CD4-positive, alpha-beta memory T cell (primary cell): ENCODE results near the gene SOCS6. TPM values are rescaled to one million over a fixed set of nuclear protein-coding genes. Genes with fewer than 3 reads are reported as not detected.

Source experiments
- CTCF ChIA-PET: fragments of 350-600 bp; sonication (Branson Sonifier 250); formaldehyde crosslinking; loops from one replicate; lab custom pipeline; 2021; ENCODE audit warnings: inconsistent platforms; ENCODE audit not compliant: partially characterized antibody; lab: Charles Lee
- POLR2A ChIA-PET: fragments of 350-600 bp; sonication (Branson Sonifier 250); formaldehyde crosslinking; loops from one replicate; lab custom pipeline; 2021; ENCODE audit not compliant: partially characterized antibody; lab: Charles Lee
- DNase-seq, 5 donors: peaks; one replicate each; pipeline versions ENCODE4 v3.0.0 to v3.0.0-alpha.2; 2020 to 2022; ENCODE audit warnings: mixed read lengths in 1 of 5
- H3K27ac ChIP-seq: one replicate; pipeline ENCODE4 v1.7.0; 2013; ENCODE audit warnings: low read depth, low read length
- H3K27me3 ChIP-seq: 2 replicates; pipeline ENCODE4 v1.7.0; 2013; ENCODE audit warnings: mild to moderate bottlenecking, low read length, moderate library complexity; ENCODE audit not compliant: insufficient read depth
- H3K36me3 ChIP-seq: 2 replicates; pipeline ENCODE4 v1.7.0; 2013; ENCODE audit warnings: mild to moderate bottlenecking, low read length, moderate library complexity; ENCODE audit not compliant: insufficient read depth
- H3K4me1 ChIP-seq: 2 replicates; pipeline ENCODE4 v1.7.0; 2013; ENCODE audit warnings: mild to moderate bottlenecking, low read length, moderate library complexity; ENCODE audit not compliant: insufficient read depth
- H3K4me3 ChIP-seq, 2 donors: one replicate each; pipeline ENCODE4 v1.7.0; 2013; ENCODE audit warnings: low read length in 2 of 2, mild to moderate bottlenecking in 1 of 2
- H3K9me3 ChIP-seq, 2 donors: one replicate each; pipeline ENCODE4 v1.7.0; 2013; ENCODE audit warnings: low read length in 2 of 2, control low read depth in 1 of 2; ENCODE audit not compliant: control insufficient read depth in 1 of 2
- H3K27ac Mint-ChIP-seq, 7 donors: one replicate each; pipeline ENCODE4 v1.8.0; 2020 to 2021; ENCODE audit warnings: mixed read lengths in 7 of 7, mild to moderate bottlenecking in 6 of 7, inconsistent platforms in 3 of 7, moderate library complexity in 3 of 7
- H3K27me3 Mint-ChIP-seq, 2 donors: one replicate each; pipeline ENCODE4 v1.8.0; 2020 to 2021; ENCODE audit warnings: mixed read lengths in 2 of 2
- H3K36me3 Mint-ChIP-seq, 2 donors: one replicate each; pipeline ENCODE4 v1.8.0; 2020 to 2021; ENCODE audit warnings: mixed read lengths in 2 of 2, inconsistent platforms in 1 of 2, mild to moderate bottlenecking in 1 of 2
- H3K4me1 Mint-ChIP-seq, 4 donors: one replicate each; pipeline ENCODE4 v1.8.0; 2020 to 2021; ENCODE audit warnings: mixed read lengths in 4 of 4, mild to moderate bottlenecking in 1 of 4
- H3K4me3 Mint-ChIP-seq, 8 donors: one replicate each; pipeline ENCODE4 v1.8.0; 2020 to 2021; ENCODE audit warnings: mixed read lengths in 8 of 8, mild to moderate bottlenecking in 7 of 8, moderate library complexity in 6 of 8, inconsistent platforms in 3 of 8
- H3K9me3 Mint-ChIP-seq, 8 donors: one replicate each; pipeline ENCODE4 v1.8.0; 2020 to 2021; ENCODE audit warnings: mixed read lengths in 8 of 8, mild to moderate bottlenecking in 5 of 8, inconsistent platforms in 3 of 8, moderate library complexity in 1 of 8
- intact Hi-C: fragments of 100-400 bp; cut with micrococcal nuclease; formaldehyde crosslinking; loops from one replicate; pipeline ENCODE4 v1.15.1; 2023
- polyA plus RNA-seq, 2 donors: library from polyadenylated mRNA; unstranded; fragments of 300-500 nt; fragmentation: Illumina TruSeq; gene quantifications; one replicate each; pipeline ENCODE4 v1.2.3, GENCODE V29; 2021
- total RNA-seq, 2 experiments: library from RNA; stranded (reverse); gene quantifications; one replicate each; pipeline ENCODE4 v1.2.3, GENCODE V29; 2021

Gene SOCS6
- total and polyA plus RNA-seq, 4 experiments from 2014 or later, result 0.31 to 2.6 (median 1.7) TPM

GRCh38 chr18:70324897-70325296 lies 36.1 kb downstream of the SOCS6 start:
- H3K27ac ChIP-seq, result no peak overlapping the region
- POLR2A ChIA-PET, result no interaction called here
- no peaks in the 10 kb centered on the region for H3K4me1 ChIP-seq
- H3K27me3 ChIP-seq, result no peaks in the 10 kb centered on the region
- Mint-ChIP-seq H3K4me3 (no peak overlapping the region), H3K27ac (no peak overlapping the region), H3K27me3 (no peaks in the 10 kb centered on the region), H3K4me1 (peaks cover 0 to 1% (median 0%) of the 10 kb centered on the region in 4 donors), H3K36me3 (no peaks in the 10 kb centered on the region), H3K9me3 (peaks cover 0 to 4% (median 0%) of the 10 kb centered on the region in 8 donors)
- H3K9me3 ChIP-seq, result no peaks in the 10 kb centered on the region
- H3K36me3 ChIP-seq, result no peaks in the 10 kb centered on the region
- H3K4me3 ChIP-seq, result no peak overlapping the region
- CTCF ChIA-PET, result no interaction called here
- intact Hi-C loops, result no loop called here
- no peak for DNase-seq

GRCh38 chr18:70326255-70326654 lies 37.4 kb downstream of the SOCS6 start:
- Mint-ChIP-seq H3K36me3 (no peaks in the 10 kb centered on the region), H3K27ac (no peak overlapping the region), H3K27me3 (no peaks in the 10 kb centered on the region), H3K4me3 (no peak overlapping the region), H3K4me1 (peaks cover 0 to 1% (median 0%) of the 10 kb centered on the region in 4 donors), H3K9me3 (peaks cover 0 to 4% (median 0%) of the 10 kb centered on the region in 8 donors)
- intact Hi-C loops, result no loop called here
- no peak overlapping the region for H3K4me3 ChIP-seq
- H3K27ac ChIP-seq, result no peak overlapping the region
- POLR2A ChIA-PET, result no interaction called here
- H3K36me3 ChIP-seq, result no peaks in the 10 kb centered on the region
- no peaks in the 10 kb centered on the region for H3K9me3 ChIP-seq
- no peaks in the 10 kb centered on the region for H3K4me1 ChIP-seq
- H3K27me3 ChIP-seq, result no peaks in the 10 kb centered on the region
- CTCF ChIA-PET, result no interaction called here
- DNase-seq, result no peak

GRCh38 chr18:70328169-70328568 lies 39.3 kb downstream of the SOCS6 start:
- H3K9me3 Mint-ChIP-seq, result peaks cover 0 to 5% (median 0%) of the 10 kb centered on the region in 8 donors
- ChIA-PET CTCF (no interaction called here), POLR2A (no interaction called here)

GRCh38 chr18:70329071-70329470 lies 40.2 kb downstream of the SOCS6 start:
- Mint-ChIP-seq H3K36me3 (no peaks in the 10 kb centered on the region), H3K4me3 (no peak overlapping the region), H3K27ac (no peak overlapping the region), H3K4me1 (peaks cover 0 to 1% (median 0%) of the 10 kb centered on the region in 4 donors), H3K9me3 (peaks cover 0 to 5% (median under 1%) of the 10 kb centered on the region in 8 donors), H3K27me3 (no peaks in the 10 kb centered on the region)
- Histone ChIP-seq H3K4me3 (no peak overlapping the region), H3K4me1 (no peaks in the 10 kb centered on the region), H3K36me3 (no peaks in the 10 kb centered on the region), H3K27ac (no peak overlapping the region), H3K27me3 (no peaks in the 10 kb centered on the region), H3K9me3 (no peaks in the 10 kb centered on the region)
- POLR2A ChIA-PET, result no interaction called here
- intact Hi-C loops, result no loop called here
- no peak for DNase-seq
- CTCF ChIA-PET, result no interaction called here

More at GRCh38 chr18:70328169-70328568, 39.3 kb downstream of the SOCS6 start:
- Histone ChIP-seq H3K27ac (no peak overlapping the region), H3K27me3 (no peaks in the 10 kb centered on the region), H3K9me3 (no peaks in the 10 kb centered on the region), H3K4me1 (no peaks in the 10 kb centered on the region), H3K4me3 (no peak overlapping the region), H3K36me3 (no peaks in the 10 kb centered on the region)
- H3K4me3 Mint-ChIP-seq, result no peak overlapping the region
- no peak for DNase-seq
- H3K27ac Mint-ChIP-seq, result no peak overlapping the region
- intact Hi-C loops, result no loop called here
- H3K27me3 Mint-ChIP-seq, result no peaks in the 10 kb centered on the region
- no peaks in the 10 kb centered on the region for H3K36me3 Mint-ChIP-seq
- peaks cover 0 to 1% (median 0%) of the 10 kb centered on the region in 4 donors for H3K4me1 Mint-ChIP-seq

- H3K4me3 ChIP-seq, result no peak overlapping the region
- H3K36me3 Mint-ChIP-seq, result no peaks in the 10 kb centered on the region
- no peak overlapping the region for H3K4me3 Mint-ChIP-seq
- no peak overlapping the region for H3K27ac ChIP-seq
- H3K9me3 ChIP-seq, result no peaks in the 10 kb centered on the region
- H3K27me3 ChIP-seq, result no peaks in the 10 kb centered on the region
- no peaks in the 10 kb centered on the region for H3K4me1 ChIP-seq
- intact Hi-C loops, result no loop called here
- no peak for DNase-seq
- H3K27me3 Mint-ChIP-seq, result no peaks in the 10 kb centered on the region
- H3K9me3 Mint-ChIP-seq, result peaks cover 0 to 16% (median 5%) of the 10 kb centered on the region in 8 donors
- no peak overlapping the region for H3K27ac Mint-ChIP-seq
- ChIA-PET POLR2A (no interaction called here), CTCF (no interaction called here)
- H3K4me1 Mint-ChIP-seq, result peaks cover 0 to 1% (median 0%) of the 10 kb centered on the region in 4 donors
- H3K36me3 ChIP-seq, result no peaks in the 10 kb centered on the region
Observed at GRCh38 chr18:70330887-70331286, 42.0 kb downstream of the SOCS6 start.

- ChIA-PET CTCF (interaction anchor here (0.6 kb wide), 1 partner anchor 104 kb away, joined by 4 read pairs; no protein-coding TSS in a partner anchor), POLR2A (no interaction called here)
- Histone ChIP-seq H3K9me3 (no peaks in the 10 kb centered on the region), H3K27ac (no peak overlapping the region), H3K36me3 (no peaks in the 10 kb centered on the region), H3K4me3 (no peak overlapping the region), H3K27me3 (no peaks in the 10 kb centered on the region), H3K4me1 (no peaks in the 10 kb centered on the region)
- Mint-ChIP-seq H3K9me3 (peaks cover 0 to 16% (median 5%) of the 10 kb centered on the region in 8 donors), H3K27ac (no peak overlapping the region), H3K4me1 (peaks cover 0 to 1% (median 0%) of the 10 kb centered on the region in 4 donors), H3K36me3 (no peaks in the 10 kb centered on the region), H3K27me3 (no peaks in the 10 kb centered on the region), H3K4me3 (no peak overlapping the region)
- intact Hi-C loops, result no loop called here
- no peak for DNase-seq
Observed at GRCh38 chr18:70331456-70332097, 42.7 kb downstream of the SOCS6 start.

GRCh38 chr18:70332694-70333093 lies 43.8 kb downstream of the SOCS6 start:
- peaks cover 0 to 16% (median 7%) of the 10 kb centered on the region in 8 donors for H3K9me3 Mint-ChIP-seq
- CTCF ChIA-PET, result no interaction called here
- POLR2A ChIA-PET, result no interaction called here

More at GRCh38 chr18:70332694-70333093, 43.8 kb downstream of the SOCS6 start:
- Histone ChIP-seq H3K27me3 (no peaks in the 10 kb centered on the region), H3K36me3 (no peaks in the 10 kb centered on the region), H3K4me3 (no peak overlapping the region), H3K27ac (no peak overlapping the region), H3K4me1 (no peaks in the 10 kb centered on the region), H3K9me3 (no peaks in the 10 kb centered on the region)
- no peak for DNase-seq
- H3K4me3 Mint-ChIP-seq, result no peak overlapping the region
- H3K4me1 Mint-ChIP-seq, result peaks cover 0 to 1% (median 0%) of the 10 kb centered on the region in 4 donors
- intact Hi-C loops, result no loop called here
- no peak overlapping the region for H3K27ac Mint-ChIP-seq
- H3K36me3 Mint-ChIP-seq, result no peaks in the 10 kb centered on the region
- no peaks in the 10 kb centered on the region for H3K27me3 Mint-ChIP-seq
